Activated naive CD4-positive, alpha-beta T cell treated with anti-CD3 and anti-CD28 coated beads for 36 hours (primary cell): ENCODE measurements around the gene BLOC1S5. TPM values are rescaled to one million over a fixed set of nuclear protein-coding genes. Genes with fewer than 3 reads are reported as not detected.

ENCODE experiments used
- CTCF ChIA-PET: fragments of 350-600 bp; sonication (Branson Sonifier 250); formaldehyde crosslinking; loops from one replicate; lab custom pipeline; 2021; ENCODE audit warnings: antibody characterized with exemption; lab: Charles Lee
- DNase-seq: peaks from one replicate; pipeline ENCODE4 v3.0.0-alpha.2; 2020
- H3K27ac Mint-ChIP-seq: one replicate; pipeline ENCODE4 v1.8.0; 2021; ENCODE audit warnings: mild to moderate bottlenecking, mixed read lengths
- H3K27me3 Mint-ChIP-seq: one replicate; pipeline ENCODE4 v1.8.0; 2021; ENCODE audit warnings: low read depth, mixed read lengths
- H3K36me3 Mint-ChIP-seq: one replicate; pipeline ENCODE4 v1.8.0; 2021; ENCODE audit warnings: low read depth, mixed read lengths
- H3K4me1 Mint-ChIP-seq: one replicate; pipeline ENCODE4 v1.8.0; 2021; ENCODE audit warnings: low read depth, mixed read lengths
- H3K4me3 Mint-ChIP-seq: one replicate; pipeline ENCODE4 v1.8.0; 2021; ENCODE audit warnings: mild to moderate bottlenecking, moderate library complexity, mixed read lengths
- H3K9me3 Mint-ChIP-seq: one replicate; pipeline ENCODE4 v1.8.0; 2021; ENCODE audit warnings: mixed read lengths
- intact Hi-C: fragments of 100-400 bp; cut with micrococcal nuclease; formaldehyde crosslinking; loops from one replicate; pipeline ENCODE4 v1.15.1; 2023
- total RNA-seq, 2 experiments: library from RNA; stranded (reverse); gene quantifications; one replicate each; pipeline ENCODE4 v1.2.3, GENCODE V29; 2021

The BLOC1S5 gene
- total RNA-seq, 2 experiments from 2014 or later = 20.8 to 22.2 TPM

- H3K27me3 Mint-ChIP-seq = peaks cover 28% of the 10 kb centered on the region
- H3K4me1 Mint-ChIP-seq = peaks cover 11% of the 10 kb centered on the region
- no peaks in the 10 kb centered on the region for H3K36me3 Mint-ChIP-seq
- DNase-seq = peak; percentile 5
- no peaks in the 10 kb centered on the region for H3K9me3 Mint-ChIP-seq
- CTCF ChIA-PET = no interaction called here
- no peak overlapping the region for H3K27ac Mint-ChIP-seq
- H3K4me3 Mint-ChIP-seq = no peak overlapping the region
- intact Hi-C loops = no loop called here
Observed at GRCh38 chr6:7975764-7976146, 88.4 kb downstream of the BLOC1S5 start.

DNA sequence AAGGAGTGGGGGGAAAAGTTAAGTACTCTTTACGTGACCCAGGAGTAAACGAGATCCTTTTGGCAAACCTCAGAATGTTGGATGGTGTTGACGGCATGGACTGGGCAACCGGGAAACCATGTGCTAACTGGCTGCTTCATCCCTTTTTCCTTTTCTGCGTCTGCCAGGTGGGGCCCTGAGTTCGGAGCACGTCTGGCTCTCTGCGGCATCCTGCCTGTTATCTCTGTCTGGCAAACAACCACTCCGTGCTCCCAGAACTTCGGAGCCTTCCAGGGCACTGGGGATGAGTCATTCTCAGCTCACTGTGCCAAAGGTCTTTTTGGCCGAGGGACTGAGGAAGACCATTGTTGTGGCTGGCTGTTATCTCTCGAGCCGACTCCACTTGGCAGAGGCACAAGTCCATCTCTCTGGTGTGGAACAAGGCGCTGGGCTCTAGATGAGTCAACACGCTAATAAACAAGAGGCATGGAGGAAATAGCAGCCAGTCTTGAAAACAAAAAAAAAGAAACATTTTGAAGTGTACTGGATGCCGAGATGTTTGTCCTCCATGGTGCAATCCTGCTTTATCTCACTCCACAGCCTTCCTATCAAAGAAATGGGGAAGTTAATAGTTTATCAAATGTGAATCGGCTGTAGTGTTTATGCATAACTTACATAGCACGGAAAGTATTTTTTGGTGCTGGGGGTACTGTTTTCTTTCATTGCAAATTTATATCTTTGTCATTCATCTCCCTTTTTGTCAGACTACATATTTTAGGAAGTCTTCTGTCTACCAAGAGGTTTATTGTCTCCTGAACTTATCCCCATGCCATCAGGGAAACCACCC lies 89.0 kb downstream of the BLOC1S5 start:
- intact Hi-C loops = no loop called here

DNA sequence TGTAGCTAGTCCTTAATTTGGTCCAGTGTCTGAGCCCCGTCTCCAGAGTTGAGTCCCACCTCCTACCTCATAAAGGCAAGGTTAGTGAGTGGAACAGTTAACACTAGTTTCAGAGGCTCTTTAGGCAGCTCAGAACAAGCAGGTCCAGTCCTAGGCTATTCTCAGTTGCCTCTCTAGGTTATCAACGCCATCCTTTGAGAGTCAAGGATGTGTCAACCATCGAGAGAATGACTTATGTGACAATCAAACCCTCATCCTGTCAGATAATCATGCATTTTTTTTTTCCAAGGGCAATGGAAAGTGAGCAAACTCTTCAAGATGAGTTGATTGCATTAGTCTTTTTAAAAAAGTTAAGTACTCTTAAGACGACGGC lies 89.6 kb downstream of the BLOC1S5 start:
- Mint-ChIP-seq H3K27me3 (peaks cover 28% of the 10 kb centered on the region), H3K27ac (no peak overlapping the region), H3K4me1 (peaks cover 11% of the 10 kb centered on the region), H3K9me3 (peaks cover 10% of the 10 kb centered on the region), H3K4me3 (no peak overlapping the region), H3K36me3 (peaks cover 4% of the 10 kb centered on the region)
- no peak for DNase-seq
- CTCF ChIA-PET = no interaction called here
- intact Hi-C loops = no loop called here

More for the DNA sequence above, 89.0 kb downstream of the BLOC1S5 start:
- H3K4me3 Mint-ChIP-seq = no peak overlapping the region
- peaks cover 11% of the 10 kb centered on the region for H3K4me1 Mint-ChIP-seq
- H3K27me3 Mint-ChIP-seq = peaks cover 28% of the 10 kb centered on the region
- CTCF ChIA-PET = no interaction called here
- H3K27ac Mint-ChIP-seq = no peak overlapping the region
- H3K9me3 Mint-ChIP-seq = peaks cover 5% of the 10 kb centered on the region
- H3K36me3 Mint-ChIP-seq = peaks cover 3% of the 10 kb centered on the region
- DNase-seq = no peak

DNA sequence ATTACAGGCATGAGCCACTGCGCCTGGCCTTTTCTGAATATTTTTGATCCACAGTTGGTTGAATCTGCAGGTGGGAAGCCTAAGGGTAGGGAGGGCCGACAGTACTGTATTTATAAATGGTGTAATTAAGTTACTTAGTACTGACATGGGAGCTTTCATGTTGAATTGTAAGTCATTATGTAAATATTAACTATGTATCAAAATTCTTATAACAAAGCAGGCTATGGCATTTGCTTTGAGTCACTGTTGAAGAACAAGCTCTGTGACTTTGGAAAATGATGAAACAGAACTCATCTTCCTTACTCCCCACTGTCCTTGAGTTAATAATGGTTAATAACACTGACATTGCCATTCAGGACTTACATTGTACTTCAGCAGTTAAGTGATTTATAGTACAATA lies 90.6 kb downstream of the BLOC1S5 start:
- Mint-ChIP-seq H3K27me3 (peaks cover 28% of the 10 kb centered on the region), H3K36me3 (peaks cover 9% of the 10 kb centered on the region), H3K4me3 (no peak overlapping the region), H3K9me3 (peaks cover 10% of the 10 kb centered on the region), H3K27ac (no peak overlapping the region), H3K4me1 (peaks cover 11% of the 10 kb centered on the region)
- intact Hi-C loops = no loop called here
- CTCF ChIA-PET = interaction anchor here (1.1 kb wide), 1 partner anchor 40 kb away, joined by 4 read pairs; no protein-coding TSS in a partner anchor
- DNase-seq = no peak

DNA sequence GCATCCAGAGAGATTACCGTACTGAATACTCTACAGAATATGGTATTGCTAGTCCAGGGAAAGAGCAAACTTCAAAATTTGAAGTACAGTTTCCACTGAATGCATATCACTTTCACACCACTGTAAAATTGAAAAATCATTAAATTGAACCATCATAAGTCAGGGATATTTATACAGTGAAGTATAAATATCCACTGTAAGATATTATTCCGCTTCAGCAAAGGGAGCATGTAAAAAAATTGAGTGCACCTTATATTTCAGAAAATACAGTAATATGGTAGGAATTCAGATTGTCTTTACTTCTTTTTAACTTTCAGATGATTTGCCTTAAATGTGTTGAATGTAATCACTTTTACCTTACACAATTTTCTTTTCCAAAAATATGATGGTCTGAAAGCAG lies 92.7 kb downstream of the BLOC1S5 start:
- no peak for DNase-seq
- Mint-ChIP-seq H3K9me3 (peaks cover 10% of the 10 kb centered on the region), H3K27ac (no peak overlapping the region), H3K4me1 (peaks cover 11% of the 10 kb centered on the region), H3K36me3 (peaks cover 9% of the 10 kb centered on the region), H3K27me3 (peaks cover 26% of the 10 kb centered on the region), H3K4me3 (no peak overlapping the region)
- CTCF ChIA-PET = no interaction called here
- intact Hi-C loops = no loop called here

- Mint-ChIP-seq H3K4me3 (no peak overlapping the region), H3K4me1 (peaks cover 10% of the 10 kb centered on the region), H3K9me3 (peaks cover 10% of the 10 kb centered on the region), H3K27me3 (peaks cover 17% of the 10 kb centered on the region), H3K27ac (no peak overlapping the region), H3K36me3 (peaks cover 9% of the 10 kb centered on the region)
- CTCF ChIA-PET = no interaction called here
- intact Hi-C loops = no loop called here
- no peak for DNase-seq
Observed at GRCh38 chr6:7970616-7971015, 93.6 kb downstream of the BLOC1S5 start.

Other genes starting within 250 kb of the BLOC1S5 start
- 10 to 100 TPM; 60.7 to 62.2 TPM for gene TXNDC5, start 153.6 kb downstream of the BLOC1S5 start, total RNA-seq
- 10 to 100 TPM; 65.2 to 71.2 TPM for gene EEF1E1, start 38.2 kb upstream of the BLOC1S5 start, total RNA-seq